Measurements from ENCODE around the gene SRSF5. TPM values are rescaled to one million over a fixed set of nuclear protein-coding genes. Genes with fewer than 3 reads are reported as not detected.

The SRSF5 gene
- total RNA-seq, 1 experiment from 2014 or later: 395 TPM

DNA sequence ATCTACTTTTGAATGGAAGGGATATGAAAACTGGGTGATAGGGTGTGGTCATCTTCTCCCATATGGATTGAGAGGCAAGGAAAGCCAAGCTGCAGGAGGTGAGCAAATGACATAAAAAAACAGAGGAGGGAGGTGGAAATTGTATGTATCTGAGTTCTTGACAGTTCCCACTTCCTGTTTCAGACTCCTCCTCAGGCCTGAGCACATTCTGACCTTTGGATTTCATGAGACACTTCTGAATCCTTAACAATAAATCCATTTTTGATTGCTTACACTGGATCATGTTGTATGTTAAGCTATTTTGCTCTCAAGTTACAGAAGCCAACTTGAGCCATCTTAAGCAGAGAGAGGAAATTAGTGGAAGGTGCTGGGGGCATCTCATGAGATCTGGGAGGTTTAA, 11.6 kb upstream of the SRSF5 start:
- no peak for DNase-seq
- BruUV-seq (replicated peaks): no TSS peak
- Histone ChIP-seq H3K9me3 (ENCODE audit: insufficient read depth, low read depth) (no peaks in the 10 kb centered on the region), H3K9me2 (ENCODE audit: insufficient read depth) (no peaks in the 10 kb centered on the region), H3K4me3 (no peak overlapping the region), H3K79me2 (ENCODE audit: low read depth) (no peaks in the 10 kb centered on the region), H3K27ac (no peak overlapping the region), H2AFZ (no peak overlapping the region), H4K20me1 (ENCODE audit: insufficient read depth) (no peaks in the 10 kb centered on the region), H3K4me2 (no peak overlapping the region), H3K27me3 (ENCODE audit: insufficient read depth, low read depth) (no peaks in the 10 kb centered on the region), H3K36me3 (ENCODE audit: low read depth) (no peaks in the 10 kb centered on the region), H3K4me1 (replicated peaks; ENCODE audit: insufficient read depth) (no peaks in the 10 kb centered on the region), H3F3A (ENCODE audit: insufficient read depth, low read depth) (no peaks in the 10 kb centered on the region)
- CTCF ChIA-PET: no interaction called here
- TF ChIP-seq, protein P1, sequence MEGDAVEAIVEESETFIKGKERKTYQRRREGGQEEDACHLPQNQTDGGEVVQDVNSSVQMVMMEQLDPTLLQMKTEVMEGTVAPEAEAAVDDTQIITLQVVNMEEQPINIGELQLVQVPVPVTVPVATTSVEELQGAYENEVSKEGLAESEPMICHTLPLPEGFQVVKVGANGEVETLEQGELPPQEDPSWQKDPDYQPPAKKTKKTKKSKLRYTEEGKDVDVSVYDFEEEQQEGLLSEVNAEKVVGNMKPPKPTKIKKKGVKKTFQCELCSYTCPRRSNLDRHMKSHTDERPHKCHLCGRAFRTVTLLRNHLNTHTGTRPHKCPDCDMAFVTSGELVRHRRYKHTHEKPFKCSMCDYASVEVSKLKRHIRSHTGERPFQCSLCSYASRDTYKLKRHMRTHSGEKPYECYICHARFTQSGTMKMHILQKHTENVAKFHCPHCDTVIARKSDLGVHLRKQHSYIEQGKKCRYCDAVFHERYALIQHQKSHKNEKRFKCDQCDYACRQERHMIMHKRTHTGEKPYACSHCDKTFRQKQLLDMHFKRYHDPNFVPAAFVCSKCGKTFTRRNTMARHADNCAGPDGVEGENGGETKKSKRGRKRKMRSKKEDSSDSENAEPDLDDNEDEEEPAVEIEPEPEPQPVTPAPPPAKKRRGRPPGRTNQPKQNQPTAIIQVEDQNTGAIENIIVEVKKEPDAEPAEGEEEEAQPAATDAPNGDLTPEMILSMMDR (conservative IDR thresholded peaks at IDR 0.05): no peak
- TF ChIP-seq EZH2 (IDR thresholded peaks at IDR 0.05; ENCODE audit: low read depth): no peak
- POLR2A ChIA-PET (ENCODE audit: unreplicated experiment): no interaction called here
- intact Hi-C loops (cut with micrococcal nuclease; ENCODE audit: unreplicated experiment): no loop called here

DNA sequence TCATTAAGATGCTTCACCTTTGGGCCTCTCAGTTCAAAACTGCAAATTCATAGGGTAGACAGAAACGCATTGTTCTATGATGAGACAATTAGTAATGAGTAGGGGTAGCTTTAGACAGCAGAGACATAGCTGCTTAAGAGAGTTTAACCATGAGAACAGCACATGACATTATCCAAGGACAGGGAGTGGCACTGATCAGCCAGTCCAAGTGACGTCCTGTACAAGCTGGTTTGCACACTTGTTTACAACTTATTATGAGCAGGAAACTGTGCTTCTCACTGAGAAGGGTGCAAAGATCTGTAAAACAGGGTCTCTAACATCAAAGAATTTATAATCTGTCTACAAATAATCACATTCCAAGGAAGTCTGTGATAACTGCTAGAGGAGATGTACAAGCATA, 11.2 kb upstream of the SRSF5 start:
- Histone ChIP-seq H3K4me3 (no peak overlapping the region), H3K27ac (no peak overlapping the region), H3F3A (ENCODE audit: insufficient read depth, low read depth) (no peaks in the 10 kb centered on the region), H3K9me3 (ENCODE audit: insufficient read depth, low read depth) (no peaks in the 10 kb centered on the region), H4K20me1 (ENCODE audit: insufficient read depth) (no peaks in the 10 kb centered on the region), H3K4me1 (replicated peaks; ENCODE audit: insufficient read depth) (no peaks in the 10 kb centered on the region), H3K79me2 (ENCODE audit: low read depth) (no peaks in the 10 kb centered on the region), H3K36me3 (ENCODE audit: low read depth) (no peaks in the 10 kb centered on the region), H3K27me3 (ENCODE audit: insufficient read depth, low read depth) (no peaks in the 10 kb centered on the region), H3K9me2 (ENCODE audit: insufficient read depth) (no peaks in the 10 kb centered on the region), H3K4me2 (no peak overlapping the region), H2AFZ (no peak overlapping the region)
- intact Hi-C loops (cut with micrococcal nuclease; ENCODE audit: unreplicated experiment): no loop called here
- POLR2A ChIA-PET (ENCODE audit: unreplicated experiment): no interaction called here
- TF ChIP-seq, protein P1 (conservative IDR thresholded peaks at IDR 0.05): no peak
- no peak for TF ChIP-seq EZH2 (IDR thresholded peaks at IDR 0.05; ENCODE audit: low read depth)
- CTCF ChIA-PET: no interaction called here
- DNase-seq: no peak
- BruUV-seq (replicated peaks): no TSS peak

GRCh38 chr14:69756298-69756697, 10.6 kb upstream of the SRSF5 start:
- CTCF ChIA-PET: interaction anchor here (0.6 kb wide), 1 partner anchor 132 kb away, joined by 5 read pairs; no protein-coding TSS in a partner anchor
- H3K9me3 ChIP-seq (ENCODE audit: insufficient read depth, low read depth): no peaks in the 10 kb centered on the region
- H3K4me1 ChIP-seq (replicated peaks; ENCODE audit: insufficient read depth): no peaks in the 10 kb centered on the region
- BruUV-seq (replicated peaks): no TSS peak
- no peak overlapping the region for H3K4me3 ChIP-seq
- POLR2A ChIA-PET (ENCODE audit: unreplicated experiment): no interaction called here
- no peak overlapping the region for H3K4me2 ChIP-seq
- H3K27ac ChIP-seq: no peak overlapping the region
- H3F3A ChIP-seq (ENCODE audit: insufficient read depth, low read depth): no peaks in the 10 kb centered on the region
- H3K36me3 ChIP-seq (ENCODE audit: low read depth): no peaks in the 10 kb centered on the region
- H3K27me3 ChIP-seq (ENCODE audit: insufficient read depth, low read depth): no peaks in the 10 kb centered on the region
- no peaks in the 10 kb centered on the region for H3K9me2 ChIP-seq (ENCODE audit: insufficient read depth)
- intact Hi-C loops (cut with micrococcal nuclease; ENCODE audit: unreplicated experiment): no loop called here
- H2AFZ ChIP-seq: no peak overlapping the region
- H4K20me1 ChIP-seq (ENCODE audit: insufficient read depth): no peaks in the 10 kb centered on the region
- no peak for DNase-seq
- H3K79me2 ChIP-seq (ENCODE audit: low read depth): no peaks in the 10 kb centered on the region
- TF ChIP-seq, protein P1 (conservative IDR thresholded peaks at IDR 0.05): no peak
- no peak for TF ChIP-seq EZH2 (IDR thresholded peaks at IDR 0.05; ENCODE audit: low read depth)
